ENCODE data around the gene ANO9. TPM values are rescaled to one million over a fixed set of nuclear protein-coding genes. Genes with fewer than 3 reads are reported as not detected.
A peak's percentile ranks its signal among the peaks of the same experiment; 100 is the strongest.

The ANO9 gene
- total RNA-seq, 1 experiment from 2014 or later, result 0.98 TPM

DNA sequence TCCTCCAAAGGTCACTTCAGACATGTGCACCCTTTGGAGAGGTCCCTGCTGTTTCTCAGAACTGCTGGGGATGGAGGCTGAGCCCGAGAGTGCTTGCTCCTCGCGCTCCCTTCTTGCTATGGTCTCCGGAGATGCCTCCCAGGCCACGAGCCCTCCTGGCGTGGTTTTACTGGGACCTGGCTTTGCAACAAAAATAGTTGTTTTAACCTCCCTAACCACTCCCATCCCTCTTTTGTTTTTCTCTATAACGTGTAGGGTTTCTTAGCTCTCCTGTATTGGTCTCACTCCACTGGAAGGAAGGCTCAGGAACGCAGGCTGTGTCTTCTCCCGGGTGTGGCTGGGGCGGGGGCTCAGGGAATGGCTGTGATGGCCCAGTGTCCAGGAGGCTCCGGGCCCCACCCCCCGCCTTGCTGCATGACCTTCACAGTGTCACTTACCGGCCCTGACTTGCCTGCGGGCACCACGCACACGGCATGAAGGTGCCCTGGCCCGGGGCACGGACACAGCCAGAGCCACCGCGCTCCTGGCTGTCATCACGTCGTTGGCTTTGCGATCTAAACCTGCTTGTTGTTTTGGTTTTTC, 13.8 kb upstream of the ANO9 start:
- in situ Hi-C loops (cut with HindIII; ENCODE audit: low sequenced_read_pairs), result loop anchor here (10.0 kb wide), 1 partner anchor 201 kb away; no protein-coding TSS in a partner anchor
- no peak for DNase-seq (ENCODE audit: low spot score)

GRCh38 chr11:454801-455565, 13.2 kb upstream of the ANO9 start:
- DNase-seq (ENCODE audit: low spot score), result no peak
- in situ Hi-C loops (cut with HindIII; ENCODE audit: low sequenced_read_pairs), result loop anchor here (10.0 kb wide), 1 partner anchor 200 kb away; no protein-coding TSS in a partner anchor

- in situ Hi-C loops (cut with HindIII; ENCODE audit: low sequenced_read_pairs), result loop anchor here (10.0 kb wide), 1 partner anchor 199 kb away; no protein-coding TSS in a partner anchor
- no peak for DNase-seq (ENCODE audit: low spot score)
Measured at GRCh38 chr11:454043-454442, 12.2 kb upstream of the ANO9 start.

DNA sequence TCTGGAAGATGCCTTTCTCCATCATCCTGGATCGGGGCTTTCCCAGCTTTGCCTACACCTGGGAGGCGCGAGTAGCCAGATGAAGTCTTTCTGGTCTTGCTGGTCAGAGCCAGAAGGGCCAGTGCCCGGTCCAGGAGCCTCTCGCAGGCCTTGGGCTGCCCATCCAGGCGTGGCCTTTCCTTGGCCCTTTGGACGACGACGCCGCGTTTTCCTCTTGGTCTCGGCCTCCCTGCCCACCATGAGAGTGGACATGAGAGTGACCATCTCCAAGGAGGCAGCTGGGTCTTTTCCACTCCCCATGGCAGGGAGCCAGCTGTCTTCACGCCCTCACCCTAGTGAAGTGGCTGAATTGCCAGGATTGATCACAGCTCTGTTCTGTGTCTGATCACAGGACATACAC, 11.8 kb upstream of the ANO9 start:
- in situ Hi-C loops (cut with HindIII; ENCODE audit: low sequenced_read_pairs), result loop anchor here (10.0 kb wide), 1 partner anchor 199 kb away; no protein-coding TSS in a partner anchor
- DNase-seq (ENCODE audit: low spot score), result no peak

GRCh38 chr11:452916-453527, 11.2 kb upstream of the ANO9 start:
- DNase-seq (ENCODE audit: low spot score), result no peak
- in situ Hi-C loops (cut with HindIII; ENCODE audit: low sequenced_read_pairs), result loop anchor here (10.0 kb wide), 1 partner anchor 198 kb away; no protein-coding TSS in a partner anchor

- in situ Hi-C loops (cut with HindIII; ENCODE audit: low sequenced_read_pairs), result loop anchor here (10.0 kb wide), 1 partner anchor 197 kb away; no protein-coding TSS in a partner anchor
- no peak for DNase-seq (ENCODE audit: low spot score)
Measured at GRCh38 chr11:452203-452744, 10.5 kb upstream of the ANO9 start.

- DNase-seq (ENCODE audit: low spot score), result no peak
- in situ Hi-C loops (cut with HindIII; ENCODE audit: low sequenced_read_pairs), result loop anchor here (10.0 kb wide), 1 partner anchor 197 kb away; no protein-coding TSS in a partner anchor
Measured at GRCh38 chr11:451738-452137, 9.9 kb upstream of the ANO9 start.

DNA sequence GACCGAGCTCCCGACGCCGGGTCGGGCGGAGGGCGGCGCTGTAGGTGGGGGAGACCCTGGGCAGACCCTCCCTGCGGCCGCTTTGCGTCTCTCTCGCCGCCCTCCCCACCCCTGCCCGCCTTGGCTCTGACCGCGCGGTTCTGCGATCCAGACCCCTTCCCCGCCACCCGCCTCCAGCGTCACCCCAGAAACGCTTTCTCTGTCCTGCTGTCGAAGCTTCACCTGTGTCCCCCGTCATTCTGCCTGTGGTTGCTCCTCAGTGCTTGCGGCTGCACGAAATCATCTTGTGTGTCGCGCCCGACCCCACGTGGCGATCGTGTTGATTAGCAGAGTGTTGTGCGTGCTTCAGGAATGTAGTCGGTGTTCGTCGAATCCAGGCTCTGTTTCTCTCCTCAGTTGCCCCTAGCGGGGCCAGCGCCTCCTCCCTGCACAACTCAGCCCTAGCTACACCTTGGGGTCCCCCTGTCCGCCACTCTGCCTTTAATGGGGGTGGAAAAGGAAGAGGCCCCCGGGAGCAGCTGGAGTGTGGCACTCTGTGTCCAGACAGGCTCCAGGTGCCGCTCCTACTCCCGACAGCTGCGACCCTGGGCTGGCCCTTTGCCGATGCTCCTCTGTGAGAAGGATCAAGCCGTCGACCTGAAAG, 9.1 kb upstream of the ANO9 start:
- in situ Hi-C loops (cut with HindIII; ENCODE audit: low sequenced_read_pairs), result loop anchor here (10.0 kb wide), 1 partner anchor 196 kb away; no protein-coding TSS in a partner anchor
- peak; percentile 53 for DNase-seq (ENCODE audit: low spot score)

- in situ Hi-C loops (cut with HindIII; ENCODE audit: low sequenced_read_pairs), result loop anchor here (10.0 kb wide), 1 partner anchor 195 kb away; no protein-coding TSS in a partner anchor
- DNase-seq (ENCODE audit: low spot score), result peak; percentile 94
Measured at GRCh38 chr11:449889-450808, 8.3 kb upstream of the ANO9 start, which contains the start of gene PTDSS2. TSS of gene PTDSS2 (plus strand) at chr11:450279. CDS start at chr11:450456, 177 bp downstream.

- DNase-seq (ENCODE audit: low spot score), result peak; percentile 92
- in situ Hi-C loops (cut with HindIII; ENCODE audit: low sequenced_read_pairs), result no loop called here
Measured at GRCh38 chr11:447923-448731, 6.3 kb upstream of the ANO9 start.

DNA sequence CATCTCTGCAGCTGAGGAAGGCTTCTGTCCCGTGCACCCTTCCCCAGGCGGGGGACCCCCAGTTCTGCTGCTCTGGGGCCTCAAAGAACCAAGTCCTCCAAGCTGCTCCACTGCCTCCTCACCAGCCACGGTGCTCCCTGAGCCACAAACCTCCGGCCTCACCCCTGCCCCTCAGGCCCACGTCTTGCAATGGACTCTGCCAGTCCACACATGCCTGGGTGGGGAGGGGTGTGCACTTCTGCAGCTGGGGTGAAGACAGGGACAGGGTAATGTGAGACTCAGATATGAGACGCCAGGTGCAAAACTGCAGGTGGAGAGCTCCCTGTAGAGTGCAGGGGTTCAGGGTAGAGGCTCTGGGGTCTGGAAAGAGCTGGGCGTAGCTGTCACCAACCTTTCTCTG, 5.1 kb upstream of the ANO9 start:
- DNase-seq (ENCODE audit: low spot score), result no peak
- in situ Hi-C loops (cut with HindIII; ENCODE audit: low sequenced_read_pairs), result no loop called here

GRCh38 chr11:445765-446588, 4.2 kb upstream of the ANO9 start:
- in situ Hi-C loops (cut with HindIII; ENCODE audit: low sequenced_read_pairs), result no loop called here
- DNase-seq (ENCODE audit: low spot score), result no peak

DNA sequence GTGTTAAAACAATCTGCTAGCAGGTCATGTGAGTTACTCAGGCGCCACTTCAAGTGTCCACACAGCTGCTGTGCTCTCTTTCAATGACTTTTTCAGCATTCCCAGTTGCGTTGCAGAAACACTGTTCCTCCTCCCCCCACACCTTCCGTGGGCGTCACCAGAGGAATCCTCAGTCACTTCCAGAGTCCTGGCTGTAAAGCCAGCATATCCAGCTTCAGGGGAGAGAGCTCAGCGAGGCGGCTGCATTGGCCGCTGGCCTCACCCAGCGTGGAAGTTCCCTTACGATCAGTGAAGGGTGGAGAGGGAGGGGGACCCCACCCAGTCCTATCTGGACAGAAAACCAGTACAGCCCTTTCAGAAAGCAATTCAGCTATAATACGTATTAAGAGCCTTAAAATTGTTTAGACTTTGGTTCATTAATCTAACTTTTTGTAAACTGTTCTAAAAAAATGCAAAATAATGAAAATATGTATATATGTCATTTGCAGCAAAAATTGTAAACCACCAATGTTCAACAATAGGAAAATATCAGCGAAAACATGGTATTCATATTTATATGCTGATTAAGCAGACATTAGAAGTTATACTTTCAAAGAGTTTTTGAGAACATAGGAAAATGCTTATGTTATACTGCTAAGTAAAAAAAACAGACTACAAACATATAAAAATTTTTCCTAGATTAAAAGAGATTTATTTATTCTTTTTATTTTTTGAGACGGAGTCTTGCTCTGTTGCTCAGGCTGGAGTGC, 2.8 kb upstream of the ANO9 start:
- no peak for DNase-seq (ENCODE audit: low spot score)
- in situ Hi-C loops (cut with HindIII; ENCODE audit: low sequenced_read_pairs), result no loop called here

DNA sequence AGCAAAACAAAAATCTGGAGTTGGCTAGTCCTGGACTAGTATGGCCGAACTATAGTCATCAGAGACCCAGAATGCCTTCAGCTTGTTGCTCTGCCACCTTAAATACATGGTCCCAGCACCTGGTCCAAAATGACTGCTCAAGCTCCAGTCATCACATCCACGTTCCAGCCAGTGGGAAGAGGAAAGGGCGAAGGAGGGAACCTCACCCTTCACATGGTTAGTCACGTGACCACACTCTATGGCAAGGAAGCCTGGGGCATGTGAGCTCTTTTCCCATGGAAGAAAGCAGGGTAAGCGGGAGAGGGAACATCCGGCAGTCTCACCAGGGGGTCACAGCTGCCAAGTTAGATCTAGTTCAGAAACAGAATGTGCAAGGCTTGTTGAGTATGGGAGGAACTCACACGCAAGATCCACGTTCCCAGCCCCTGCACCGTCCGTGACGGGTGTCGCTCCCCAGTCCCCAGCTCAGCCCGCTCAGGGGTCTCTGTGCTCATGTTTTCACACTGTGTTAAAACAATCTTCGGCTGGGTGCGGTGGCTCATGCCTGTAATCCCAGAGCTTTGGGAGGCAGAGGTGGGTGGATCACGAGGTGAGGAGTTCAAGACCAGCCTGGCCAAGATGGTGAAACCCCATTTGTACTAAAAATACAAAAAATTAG, 1.9 kb upstream of the ANO9 start:
- in situ Hi-C loops (cut with HindIII; ENCODE audit: low sequenced_read_pairs), result no loop called here

GRCh38 chr11:442611-443081, 835 bp upstream of the ANO9 start:
- no peak for DNase-seq (ENCODE audit: low spot score)
- in situ Hi-C loops (cut with HindIII; ENCODE audit: low sequenced_read_pairs), result no loop called here

More for the DNA sequence above, 1.9 kb upstream of the ANO9 start:
- no peak for DNase-seq (ENCODE audit: low spot score)
